HepG2 (cell line): ENCODE data around the gene AP2A2. TPM values are rescaled to one million over a fixed set of nuclear protein-coding genes. Genes with fewer than 3 reads are reported as not detected.

Experiments
- ARHGAP35 ChIP-seq: sonication (generic); formaldehyde crosslinking; IDR thresholded peaks from 2 replicates; pipeline ENCODE4 v1.9.0; 2022; ENCODE audit warnings: mild to moderate bottlenecking, inconsistent platforms, moderate library complexity, missing genetic modification reagents, borderline replicate concordance
- BORCS8-MEF2B ChIP-seq: sonication (generic); formaldehyde crosslinking; IDR thresholded peaks from 2 replicates; pipeline ENCODE4 v1.8.0; 2022; ENCODE audit warnings: mild to moderate bottlenecking, missing genetic modification reagents
- BRF2 ChIP-seq: sonication (generic); formaldehyde crosslinking; IDR thresholded peaks from 2 replicates; pipeline ENCODE4 v1.8.1; 2022; ENCODE audit warnings: mild to moderate bottlenecking, missing genetic modification reagents
- CENPBD1 ChIP-seq: sonication (generic); formaldehyde crosslinking; IDR thresholded peaks from 2 replicates; pipeline ENCODE4 v1.8.0; 2022; ENCODE audit warnings: missing genetic modification reagents, low read depth, mild to moderate bottlenecking, borderline replicate concordance
- CENPX ChIP-seq: sonication (generic); formaldehyde crosslinking; IDR thresholded peaks from 2 replicates; pipeline ENCODE4 v1.9.0; 2021; ENCODE audit warnings: mild to moderate bottlenecking, missing genetic modification reagents, moderate library complexity
- GFI1 ChIP-seq: sonication (generic); formaldehyde crosslinking; IDR thresholded peaks from 2 replicates; pipeline ENCODE4 v1.5.0; 2020; ENCODE audit warnings: missing genetic modification reagents, mild to moderate bottlenecking, borderline replicate concordance
- IKZF1 ChIP-seq: fragments of 450-650 bp; IDR thresholded peaks from 2 replicates; pipeline ENCODE4 v1.7.1; 2016
- IRF9 ChIP-seq: sonication (generic); formaldehyde crosslinking; IDR thresholded peaks from 2 replicates; pipeline ENCODE4 v1.8.0; 2022; ENCODE audit warnings: missing genetic modification reagents, mild to moderate bottlenecking, borderline replicate concordance
- MED8 ChIP-seq: sonication (generic); formaldehyde crosslinking; IDR thresholded peaks from 2 replicates; pipeline ENCODE4 v1.8.1; 2023; ENCODE audit warnings: mild to moderate bottlenecking, missing genetic modification reagents; ENCODE audit not compliant: insufficient replicate concordance
- RERE ChIP-seq: IDR thresholded peaks from 2 replicates; pipeline ENCODE4 v1.6.1; 2016; ENCODE audit warnings: low read depth, missing genetic modification reagents, missing compliant biosample characterization
- TERF1 ChIP-seq: sonication (generic); formaldehyde crosslinking; IDR thresholded peaks from 2 replicates; pipeline ENCODE4 v1.8.0; 2022; ENCODE audit warnings: mild to moderate bottlenecking, missing genetic modification reagents, moderate library complexity
- TFAP4 ChIP-seq: sonication (generic); IDR thresholded peaks from 2 replicates; pipeline ENCODE4 v1.6.1; 2016; ENCODE audit warnings: low read depth, borderline replicate concordance
- ZNF576 ChIP-seq: sonication (generic); formaldehyde crosslinking; IDR thresholded peaks from 2 replicates; pipeline ENCODE4 v1.4.0; 2020; ENCODE audit warnings: mild to moderate bottlenecking, missing genetic modification reagents
- ZNF674 ChIP-seq: sonication (generic); formaldehyde crosslinking; IDR thresholded peaks from 2 replicates; pipeline ENCODE4 v1.5.0; 2020; ENCODE audit warnings: low read depth, mild to moderate bottlenecking, missing genetic modification reagents
- ZNF724P ChIP-seq: sonication (generic); formaldehyde crosslinking; IDR thresholded peaks from 2 replicates; pipeline ENCODE4 v1.8.0; 2022; ENCODE audit warnings: missing genetic modification reagents, borderline replicate concordance
- ZNF792 ChIP-seq: IDR thresholded peaks from 2 replicates; pipeline ENCODE4 v1.6.1; 2016
- polyA plus RNA-seq, 8 experiments: library from polyadenylated mRNA; depleted of rRNA in 3 of 8; stranded (reverse) in 7 of 8; unstranded in 1 of 8; fragments of >200 nt; fragmentation: Illumina TruSeq in 4 of 8; extraction: Trizol in 4 of 8; gene quantifications; 2 replicates each; pipeline versions ENCODE4 v1.2.1 to v1.2.3, GENCODE V29; 2011 to 2016; ENCODE audit warnings: low read depth in 4 of 8, missing spikeins in 1 of 8, mixed read lengths in 1 of 8; ENCODE audit not compliant: insufficient read depth in 1 of 8
- total RNA-seq, 5 experiments: library from RNA; depleted of rRNA; stranded (reverse); fragments of >200 nt; fragmentation: Illumina TruSeq; extraction: Trizol; gene quantifications; 2 replicates each; pipeline ENCODE4 v1.2.3, GENCODE V29; 2016; ENCODE audit warnings: low read depth in 1 of 5

AP2A2 gene
- total and polyA plus RNA-seq, 2 of the 13 experiments (the other 11 are each of a cell fraction or from before 2014, with no cell fraction given), result 25.7 to 75.7 TPM

GRCh38 chr11:921921-922678, 3.6 kb upstream of the AP2A2 start (continued):
- TF ChIP-seq RERE (no peak), ZNF674 (CRISPR knock-in tag) (no peak), BORCS8-MEF2B (CRISPR knock-in tag) (peak; percentile 30; the same call in 1 of the 2 replicates), IKZF1 (no peak), ZNF792 (no peak), GFI1 (CRISPR knock-in tag) (no peak), TERF1 (CRISPR knock-in tag) (no peak), CENPX (CRISPR knock-in tag) (no peak), IRF9 (CRISPR knock-in tag) (0 out of 2 replicates have a peak, but pooled peaks have one; percentile 22), ZNF576 (no peak), CENPBD1 (CRISPR knock-in tag) (no peak), MED8 (CRISPR knock-in tag) (no peak), ZNF724P (no peak), BRF2 (CRISPR knock-in tag) (no peak), TFAP4 (peak; percentile 64), ARHGAP35 (CRISPR knock-in tag) (no peak)
